Activated CD8-positive, alpha-beta memory T cell treated with anti-CD3 and anti-CD28 coated beads for 24 hours (primary cell): Measurements from ENCODE around the gene POLR3GL.
"Not testable (repeated sequence)": the region's sequence is repeated elsewhere in the genome, so short reads cannot be mapped to it uniquely, and the experiment has no call there.

ENCODE experiments used
- DNase-seq: peaks from one replicate; pipeline ENCODE4 v3.0.0-alpha.2; 2020

POLR3GL gene

GRCh38 chr1:146021622-146022402, 57.3 kb downstream of the POLR3GL start, which contains the start of gene HJV:
HJV (minus strand) TSS chr1:146021735; CDS start chr1:146020231, 1,504 bp downstream.
- DNase-seq, result no peak

- no peak for DNase-seq
These were observed 58.1 kb downstream of the POLR3GL start for GRCh38 chr1:146022403-146023127.

- DNase-seq, result not testable (repeated sequence)
These were observed 61.5 kb downstream of the POLR3GL start for GRCh38 chr1:146025787-146026495.

- not testable (repeated sequence) for DNase-seq
These were observed 62.2 kb downstream of the POLR3GL start for GRCh38 chr1:146026650-146027049.
